ENCODE data around the gene SMARCD3. TPM values are rescaled to one million over a fixed set of nuclear protein-coding genes. Genes with fewer than 3 reads are reported as not detected.

SMARCD3 gene
- total RNA-seq, 1 donor from 2014 or later: 110 TPM

DNA sequence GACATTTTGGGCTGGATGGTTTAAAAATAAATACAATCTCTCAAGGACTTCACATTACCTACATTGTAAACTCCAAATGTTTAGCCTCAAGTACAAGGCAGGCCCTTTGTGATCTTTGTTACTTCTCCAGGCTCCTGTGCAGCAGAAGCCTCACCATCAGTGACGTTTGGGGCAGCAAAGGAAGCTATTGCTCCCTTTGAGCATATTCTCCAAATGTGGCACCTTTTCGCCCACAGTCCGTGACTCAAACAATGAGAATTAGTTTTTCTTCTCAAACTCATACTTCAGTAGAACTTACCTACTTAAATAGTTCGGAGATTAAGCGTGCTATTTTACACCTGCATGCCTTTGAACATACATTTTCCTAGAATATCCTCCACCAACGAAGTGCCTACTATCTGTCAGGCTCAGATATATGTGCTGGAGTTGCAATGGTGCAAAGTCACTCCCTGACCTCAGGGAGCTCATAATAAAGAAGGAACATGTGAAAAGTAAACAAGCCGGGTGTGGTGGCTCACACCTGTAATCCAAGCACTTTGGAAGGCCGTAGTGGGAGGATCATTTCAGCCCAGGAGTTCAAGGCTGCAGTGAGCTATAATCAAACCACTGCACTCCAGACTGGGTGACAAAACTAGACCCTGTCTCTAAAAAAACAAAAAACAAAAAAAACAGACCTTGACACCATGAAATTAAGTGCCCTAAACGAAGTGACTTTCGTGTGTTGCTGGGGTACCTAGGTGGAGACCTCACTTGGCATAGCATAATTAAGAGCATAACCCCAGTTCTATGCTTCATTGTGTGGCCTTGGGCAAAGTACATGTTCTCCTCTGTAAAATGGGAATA lies 20.2 kb downstream of the SMARCD3 start:
- DNase-seq (ENCODE audit: missing footprints) (no peak), ATAC-seq (no peak)
- intact Hi-C loops (cut with DNase I): no loop called here

DNA sequence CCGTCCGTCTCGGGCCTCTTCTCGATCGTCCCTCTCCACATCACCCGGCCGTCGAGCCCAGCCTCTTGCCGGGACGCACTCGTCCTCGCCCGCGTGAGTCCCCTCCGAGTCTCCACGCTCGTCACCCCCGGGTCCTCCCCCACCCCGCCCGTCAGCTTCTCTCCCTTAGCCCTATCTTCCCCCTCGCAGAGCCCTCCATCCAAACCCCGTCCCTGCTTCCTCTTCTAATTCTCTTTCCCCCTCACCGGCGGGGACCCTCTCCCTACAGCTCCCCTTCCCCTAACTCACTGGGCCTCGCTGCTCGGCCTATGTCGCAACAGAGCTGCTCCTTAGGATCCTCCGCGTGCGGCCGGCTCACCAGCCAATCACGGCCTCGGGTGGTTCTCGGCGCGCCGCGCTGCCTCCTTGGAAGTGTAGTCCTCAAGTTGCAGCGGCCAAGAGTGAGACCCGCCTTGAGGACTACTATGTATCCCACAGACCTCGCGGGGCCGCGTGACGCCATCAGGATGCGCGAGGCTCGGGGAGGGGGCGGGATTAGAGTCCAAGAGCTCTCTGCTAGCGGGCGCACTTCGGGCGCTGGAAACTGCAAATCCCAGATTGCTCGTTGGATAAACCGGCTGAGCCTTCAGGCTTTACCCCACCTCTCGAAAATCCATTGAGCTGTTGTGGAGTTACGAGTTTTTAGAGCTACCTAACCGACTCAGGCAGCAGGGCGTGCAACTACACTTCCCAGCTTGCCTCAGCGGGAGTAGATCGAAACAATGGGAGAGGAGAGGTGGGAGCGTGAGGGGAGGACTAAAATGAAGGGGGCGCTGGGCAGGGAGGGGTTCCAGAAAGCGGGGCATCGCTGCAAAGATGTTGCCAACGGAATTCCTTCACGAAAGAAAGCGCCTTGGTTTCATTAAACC lies 21.4 kb downstream of the SMARCD3 start, which contains the start of gene ABCF2:
Gene ABCF2 (minus strand): TSS at position 331 of the 908 bp plus-strand sequence. CDS start 747 bp downstream, outside the sequence.
- DNase-seq (ENCODE audit: missing footprints): peak; percentile 100
- intact Hi-C loops (cut with DNase I): loop anchor here (2.0 kb wide), 2 partner anchors 40 to 140 kb away; partner anchors contain the start of genes AGAP3 and ASB10

DNA sequence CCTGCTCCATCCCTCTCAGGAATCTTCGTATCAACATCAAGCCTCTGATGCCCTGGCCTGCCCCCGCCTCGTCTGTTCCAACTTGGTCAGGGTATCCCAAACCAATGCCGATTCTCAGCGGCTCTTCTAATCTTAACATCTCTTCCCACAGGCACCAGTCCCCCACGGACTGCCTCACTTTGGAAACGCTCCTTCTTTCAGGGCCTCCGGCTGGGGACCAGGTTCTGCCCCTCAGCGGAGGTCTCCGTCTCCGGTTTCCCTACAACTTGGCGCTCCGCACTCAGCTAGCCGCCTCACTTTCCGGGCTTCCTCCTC lies 22.0 kb downstream of the SMARCD3 start:
- intact Hi-C loops (cut with DNase I): loop anchor here (2.0 kb wide), 2 partner anchors 40 to 140 kb away; partner anchors contain the start of genes AGAP3 and ASB10
- no peak for ATAC-seq

More for the DNA sequence above, 21.4 kb downstream of the SMARCD3 start, which contains the start of gene ABCF2:
- ATAC-seq: peak; percentile 100

DNA sequence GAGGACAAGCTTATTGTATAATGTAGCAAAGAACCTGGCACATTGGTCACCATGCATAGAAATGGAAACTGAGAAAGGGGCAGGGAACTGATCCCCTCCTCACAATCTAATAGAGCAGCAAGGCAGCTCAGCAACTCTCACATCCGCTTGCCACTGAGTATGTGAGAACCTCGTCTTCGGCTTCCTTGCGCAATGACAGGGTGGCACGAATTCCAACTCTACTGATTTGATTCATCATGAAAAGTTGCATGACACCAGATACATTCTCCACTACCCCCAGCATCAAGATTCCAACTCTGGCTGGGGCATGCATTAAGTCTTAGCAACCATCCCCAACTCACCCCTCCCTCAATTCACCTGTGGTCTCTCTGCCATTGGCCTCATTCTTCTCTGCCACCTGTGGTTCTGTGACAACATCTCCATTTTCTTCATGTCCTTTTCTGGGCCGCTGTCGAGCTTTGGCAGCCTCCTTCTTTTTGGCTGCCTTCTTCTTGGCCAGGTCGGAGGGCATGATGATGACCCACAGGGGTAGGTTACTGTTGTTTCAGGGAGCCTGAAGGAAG lies 22.5 kb downstream of the SMARCD3 start:
- DNase-seq (ENCODE audit: missing footprints) (no peak), ATAC-seq (no peak)
- intact Hi-C loops (cut with DNase I): loop anchor here (2.0 kb wide), 2 partner anchors 39 to 139 kb away; partner anchors contain the start of genes AGAP3 and ASB10

More for the DNA sequence above, 22.0 kb downstream of the SMARCD3 start:
- no peak for DNase-seq (ENCODE audit: missing footprints)

DNA sequence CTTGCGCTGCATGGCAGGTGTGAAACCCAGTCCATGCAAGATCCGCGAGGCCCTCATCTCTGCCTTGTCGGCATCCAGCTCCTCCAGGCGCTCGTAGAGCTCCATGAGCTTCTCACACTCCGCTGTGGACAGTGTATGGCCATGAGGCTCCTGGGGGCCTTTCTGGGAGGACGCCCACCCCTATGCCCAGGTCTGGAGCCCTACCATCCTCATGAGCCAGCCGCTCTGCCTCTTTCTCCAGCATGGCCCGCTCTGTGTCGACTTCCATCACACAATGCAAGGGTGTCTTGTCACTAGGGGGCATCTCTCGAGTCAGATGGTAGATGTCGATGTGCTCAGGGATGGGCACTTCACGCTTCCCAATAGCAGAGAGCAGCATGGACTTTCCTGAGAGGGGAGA lies 24.8 kb downstream of the SMARCD3 start:
- ATAC-seq (no peak), DNase-seq (ENCODE audit: missing footprints) (no peak)
- intact Hi-C loops (cut with DNase I): no loop called here

DNA sequence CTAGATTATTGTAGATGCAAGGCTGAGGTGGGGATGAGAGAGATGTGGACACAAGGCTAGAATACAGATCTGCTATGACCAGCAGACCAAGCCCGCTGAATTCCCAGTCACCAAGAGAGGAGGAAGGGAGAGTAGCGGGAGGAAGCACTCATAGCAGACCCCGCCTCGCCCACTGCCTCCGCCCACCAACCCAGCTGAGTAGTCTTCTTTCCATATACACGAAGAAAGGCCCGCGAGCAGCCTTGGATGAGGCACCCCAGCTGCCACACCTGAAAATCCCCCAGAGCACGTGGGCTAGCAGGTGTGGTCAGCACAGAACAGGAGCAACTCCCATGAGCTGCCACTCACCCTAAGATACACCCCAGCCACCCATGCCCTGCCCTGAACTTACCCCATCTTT lies 30.3 kb downstream of the SMARCD3 start:
- intact Hi-C loops (cut with DNase I): no loop called here
- ATAC-seq: no peak
- no peak for DNase-seq (ENCODE audit: missing footprints)

DNA sequence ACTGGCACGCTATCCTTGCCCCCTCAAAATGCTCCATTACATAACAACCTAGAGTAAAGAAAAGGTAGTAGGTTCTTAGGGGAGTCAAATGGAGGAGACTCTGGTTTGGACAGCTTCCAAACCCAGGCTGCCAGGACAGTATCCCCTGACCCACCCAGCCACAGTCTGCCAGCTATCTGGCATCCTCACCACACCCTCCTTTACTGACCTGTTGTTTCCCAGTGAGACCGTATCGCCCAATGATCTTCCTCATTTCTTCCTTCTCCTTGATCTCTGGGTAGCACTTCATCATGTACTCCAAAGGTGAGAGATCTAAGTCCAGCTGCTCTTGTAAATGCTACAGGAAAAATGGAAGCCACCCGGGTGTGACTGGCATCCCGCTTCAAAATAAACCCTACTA lies 33.1 kb downstream of the SMARCD3 start:
- no peak for ATAC-seq
- no peak for DNase-seq (ENCODE audit: missing footprints)
- intact Hi-C loops (cut with DNase I): no loop called here

DNA sequence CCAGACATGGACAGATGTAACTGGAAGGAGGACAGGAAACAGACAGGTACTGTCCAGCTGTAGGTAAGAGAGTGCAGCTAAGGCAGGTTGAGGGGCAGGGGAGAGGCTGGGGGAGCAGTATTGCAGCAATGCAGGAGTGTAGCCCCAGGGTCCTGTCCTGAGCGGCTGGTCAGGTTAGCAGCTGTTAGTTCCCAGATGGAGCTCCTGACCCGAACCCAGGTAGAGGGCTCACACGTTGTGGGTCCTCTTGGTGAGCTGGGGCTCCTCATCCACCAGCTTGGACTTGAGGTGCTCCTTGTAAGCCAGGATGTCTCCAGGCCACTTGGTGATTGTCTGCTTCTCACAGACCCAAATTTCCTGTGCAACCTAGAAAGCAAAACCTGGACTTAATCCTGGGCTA lies 34.7 kb downstream of the SMARCD3 start:
- no peak for ATAC-seq
- intact Hi-C loops (cut with DNase I): no loop called here
- DNase-seq (ENCODE audit: missing footprints): no peak

DNA sequence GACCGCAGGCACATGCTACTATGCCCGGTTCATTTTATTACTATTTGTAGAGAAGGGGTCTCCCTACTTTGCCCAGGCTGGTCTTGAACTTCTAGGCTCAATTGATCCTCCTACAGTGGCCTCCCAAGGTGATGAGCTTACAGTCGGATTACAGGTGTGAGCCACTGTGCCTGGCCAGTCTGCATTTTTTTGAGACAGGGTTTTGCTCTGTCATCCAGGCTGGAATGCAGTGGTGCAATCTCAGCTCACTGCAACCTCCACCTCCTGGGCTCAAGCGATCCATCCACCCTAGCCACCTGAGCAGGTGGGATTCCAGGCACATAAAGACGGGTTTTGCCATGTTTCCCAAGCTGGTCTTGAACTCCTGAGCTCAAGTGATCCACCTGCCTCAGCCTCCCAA lies 35.9 kb downstream of the SMARCD3 start:
- intact Hi-C loops (cut with DNase I): no loop called here
- DNase-seq (ENCODE audit: missing footprints) (no peak), ATAC-seq (no peak)

DNA sequence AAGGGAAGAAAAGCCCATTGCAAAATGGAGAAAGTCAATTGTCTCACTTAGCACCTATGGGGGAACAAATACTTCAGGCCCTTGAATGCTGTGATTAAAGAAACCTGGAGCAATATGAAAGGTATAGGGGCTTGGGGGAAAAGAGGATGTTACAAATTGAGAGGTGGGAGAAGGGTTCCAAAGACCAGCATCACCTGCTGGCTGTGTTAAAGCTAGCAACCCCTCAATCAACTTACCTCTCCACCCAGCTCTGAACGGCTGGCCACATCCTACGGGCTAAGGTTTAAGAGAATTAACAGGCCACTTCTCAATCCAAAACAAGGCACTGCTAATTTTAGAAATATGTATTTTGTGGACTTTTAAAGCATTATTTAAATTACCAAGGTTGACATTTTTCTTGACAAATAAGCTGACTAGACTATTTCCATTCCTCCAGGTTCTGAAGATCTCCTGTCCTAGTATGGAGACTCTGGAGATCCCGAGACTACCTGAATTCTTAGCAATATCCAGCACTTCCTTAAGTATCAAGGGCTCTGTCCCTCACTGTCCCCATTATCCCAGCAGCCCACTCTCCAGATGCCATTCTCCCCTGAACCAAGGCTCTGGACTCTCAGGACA lies 37.2 kb downstream of the SMARCD3 start:
- no peak for DNase-seq (ENCODE audit: missing footprints)
- intact Hi-C loops (cut with DNase I): no loop called here
- ATAC-seq: no peak

DNA sequence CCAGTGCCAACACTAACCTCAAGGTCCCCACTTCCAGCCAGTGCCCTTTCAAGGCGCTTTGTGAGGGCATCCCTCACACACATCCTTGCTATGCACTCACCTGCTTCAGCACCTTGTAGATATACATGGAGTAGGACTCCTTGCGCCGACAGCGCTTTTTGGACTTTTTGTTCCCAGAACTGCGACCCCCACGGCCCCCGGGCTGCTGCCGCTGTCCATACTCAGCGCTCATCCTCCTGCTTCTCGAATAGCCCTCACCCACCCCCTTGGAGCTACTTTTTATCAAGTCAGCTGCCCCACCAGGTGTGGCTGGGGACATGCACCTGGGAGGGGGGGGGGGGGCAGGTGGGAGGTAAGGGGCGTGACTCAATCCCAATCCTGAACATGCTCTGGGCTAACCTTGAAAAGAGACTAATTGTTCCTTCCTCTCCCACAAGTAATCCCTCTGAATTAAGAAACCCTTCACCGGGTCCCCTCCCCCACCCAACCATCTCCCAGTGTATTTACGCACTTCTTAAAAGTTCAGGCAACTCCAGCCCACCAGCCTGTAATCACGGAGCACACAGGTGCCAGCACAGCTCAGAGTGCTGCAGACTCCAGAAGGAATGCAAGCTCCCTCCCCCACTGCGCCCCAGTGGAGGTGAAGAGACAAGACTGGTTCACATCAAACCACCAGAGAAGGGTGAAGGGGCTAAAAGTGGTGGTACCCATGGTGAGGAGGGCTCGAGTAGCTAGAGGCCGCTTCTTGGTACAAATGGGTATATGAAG lies 38.2 kb downstream of the SMARCD3 start, which contains the start of gene H2BK1:
Gene H2BK1 (minus strand): TSS at position 402 of the 768 bp plus-strand sequence. CDS start 170 bp downstream, at position 232.
- intact Hi-C loops (cut with DNase I): no loop called here
- no peak for DNase-seq (ENCODE audit: missing footprints)
- no peak for ATAC-seq

DNA sequence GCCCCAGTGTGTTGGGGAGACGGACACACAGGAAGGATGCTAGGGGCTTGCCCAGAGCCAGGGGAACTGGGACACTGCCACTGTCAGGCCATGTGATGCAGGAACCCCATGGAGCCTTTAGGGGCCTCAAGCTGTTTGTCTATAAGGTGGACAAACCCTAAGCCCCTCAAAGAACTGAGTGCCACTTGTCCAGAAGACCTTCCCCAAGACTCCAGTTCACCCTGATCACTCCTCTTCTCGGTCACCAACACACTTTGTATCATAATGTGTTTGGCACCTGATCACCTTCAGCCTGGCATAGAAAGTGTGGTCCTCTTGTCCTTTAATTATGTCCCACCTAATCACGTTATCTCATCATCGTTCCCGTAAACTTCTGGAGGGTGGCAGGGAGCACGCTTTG lies 38.9 kb downstream of the SMARCD3 start:
- ATAC-seq (no peak), DNase-seq (ENCODE audit: missing footprints) (no peak)
- intact Hi-C loops (cut with DNase I): no loop called here

DNA sequence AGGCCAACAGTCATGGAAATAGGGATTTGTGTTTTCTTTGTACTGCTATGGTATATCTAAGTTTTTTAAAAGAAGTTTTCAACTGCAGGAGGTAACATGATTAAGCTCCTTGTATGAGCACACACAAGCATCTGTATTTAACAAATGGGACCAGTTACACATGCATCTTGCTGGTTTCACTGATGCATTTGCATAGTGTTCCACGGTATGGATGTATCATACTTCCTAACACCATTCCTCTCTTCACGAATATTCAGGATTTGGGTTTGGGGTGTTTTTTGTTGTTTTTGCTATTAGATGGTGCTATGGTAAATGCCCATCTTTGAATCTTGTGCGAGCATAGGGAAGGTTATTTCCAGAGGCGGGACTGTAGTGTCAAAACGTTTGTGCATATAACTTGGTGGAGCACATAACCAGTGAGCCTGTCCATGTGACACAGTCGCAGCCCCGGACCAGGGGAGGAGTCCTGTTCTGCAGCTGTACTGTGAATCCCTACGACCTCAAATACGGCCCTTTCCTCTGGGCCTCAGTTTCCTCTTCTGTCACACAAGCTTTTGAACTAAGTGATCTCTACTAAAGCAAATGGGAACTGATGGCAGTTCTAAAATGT lies 40.1 kb downstream of the SMARCD3 start:
- intact Hi-C loops (cut with DNase I): no loop called here
- DNase-seq (ENCODE audit: missing footprints): no peak
- no peak for ATAC-seq

DNA sequence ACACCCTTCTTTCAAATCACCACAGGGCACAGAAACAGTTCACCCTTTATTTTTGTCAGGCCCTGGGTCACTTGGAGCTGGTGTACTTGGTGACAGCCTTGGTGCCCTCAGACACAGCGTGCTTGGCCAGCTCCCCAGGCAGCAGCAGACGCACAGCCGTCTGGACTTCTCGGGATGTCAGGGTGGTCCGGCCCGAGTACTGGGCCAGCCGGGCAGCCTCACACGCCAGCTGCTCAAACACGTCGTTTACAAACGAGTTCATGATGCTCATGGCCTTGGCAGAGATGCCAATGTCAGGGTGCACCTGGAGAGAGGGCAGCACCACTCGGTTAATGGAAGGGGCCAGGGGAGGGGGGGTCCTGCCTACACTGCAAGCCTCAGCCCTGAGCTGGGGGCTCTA lies 40.7 kb downstream of the SMARCD3 start:
- no peak for ATAC-seq
- no peak for DNase-seq (ENCODE audit: missing footprints)
- intact Hi-C loops (cut with DNase I): no loop called here

DNA sequence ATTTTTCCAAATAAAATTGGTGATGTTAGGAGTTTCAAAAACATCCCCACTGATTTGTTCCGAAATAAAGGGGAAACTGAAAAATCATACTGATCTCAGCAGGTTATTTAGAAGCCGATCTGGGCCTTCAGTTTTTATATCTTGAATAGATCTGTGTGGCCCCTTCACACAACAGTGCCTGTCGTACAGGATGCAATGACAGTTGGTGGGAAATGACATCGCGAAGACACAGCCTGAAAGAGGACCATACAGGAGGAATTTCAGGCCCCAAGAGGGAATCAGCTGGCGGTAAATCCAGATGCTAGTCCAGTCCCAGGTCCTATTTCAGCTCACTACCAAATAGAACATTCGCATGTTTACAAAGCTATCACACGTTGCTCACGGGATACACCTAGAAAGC lies 41.2 kb downstream of the SMARCD3 start:
- ATAC-seq: no peak
- no peak for DNase-seq (ENCODE audit: missing footprints)
- intact Hi-C loops (cut with DNase I): no loop called here

DNA sequence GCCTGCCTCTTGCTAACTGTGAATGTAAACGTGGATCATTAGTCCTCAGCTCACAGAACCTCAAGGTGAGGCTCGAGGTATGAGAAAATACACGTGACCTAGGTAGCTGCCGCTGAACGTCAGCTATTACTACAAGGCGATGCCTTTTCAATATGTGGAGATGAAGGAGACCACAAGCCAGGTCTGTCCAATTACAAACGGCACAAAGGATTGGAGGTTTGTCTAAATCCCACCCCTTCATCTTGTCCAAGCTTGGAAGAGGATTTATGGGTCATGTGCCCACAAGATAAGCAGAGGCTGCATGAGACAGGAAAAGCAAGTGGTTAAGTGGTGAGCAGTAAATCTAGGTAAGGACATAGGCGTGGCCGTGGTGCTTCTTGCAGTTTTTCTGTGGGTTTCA lies 41.6 kb downstream of the SMARCD3 start:
- no peak for DNase-seq (ENCODE audit: missing footprints)
- intact Hi-C loops (cut with DNase I): no loop called here
- ATAC-seq: no peak

DNA sequence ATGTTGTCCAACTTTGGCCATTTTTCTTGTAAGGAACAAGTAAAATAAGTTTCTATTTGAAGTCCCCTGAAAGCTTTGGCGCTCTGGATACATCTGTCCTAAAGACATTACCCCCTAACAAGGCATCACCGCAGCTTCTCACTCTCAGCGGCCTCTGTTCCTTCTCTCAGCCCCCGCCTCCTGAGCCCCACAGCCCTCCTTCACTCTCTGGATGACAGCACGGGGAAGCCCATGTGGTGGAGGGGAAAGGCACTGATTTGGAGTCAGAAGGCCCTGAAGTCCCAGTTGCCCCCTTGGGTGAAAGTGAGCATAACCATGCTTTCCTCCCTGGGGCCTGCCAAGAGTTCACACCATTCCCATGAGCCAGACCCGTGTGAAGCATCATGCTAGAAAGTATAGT lies 42.8 kb downstream of the SMARCD3 start:
- ATAC-seq (no peak), DNase-seq (ENCODE audit: missing footprints) (no peak)
- intact Hi-C loops (cut with DNase I): no loop called here

Measured in Right ventricle myocardium inferior (tissue), 1 donor.